Prostate gland (tissue), 2 donors: ENCODE data around the gene PER1. TPM values are rescaled to one million over a fixed set of nuclear protein-coding genes. Genes with fewer than 3 reads are reported as not detected.

ENCODE experiments used
- DNase-seq: peaks from one replicate; pipeline ENCODE4 v3.0.0-alpha.2; 2019; ENCODE audit warnings: low spot score
- H3K27ac ChIP-seq, 2 donors: fragments of 200-600 bp; sonication (generic); 2 replicates each; pipeline ENCODE4 v1.5.1; 2017 to 2019
- H3K27me3 ChIP-seq: fragments of 200-600 bp; sonication (generic); replicated peaks from 2 replicates; pipeline ENCODE4 v1.5.1; 2019; ENCODE audit not compliant: insufficient read depth
- H3K36me3 ChIP-seq, 2 donors: fragments of 200-600 bp; sonication (generic); 1 replicate in 1 of 2; 2 replicates in 1 of 2; pipeline versions ENCODE4 v1.5.1 to v1.8.1; 2017 to 2019
- H3K4me1 ChIP-seq: fragments of 200-600 bp; sonication (generic); replicated peaks from 2 replicates; pipeline ENCODE4 v1.5.1; 2019
- H3K4me3 ChIP-seq, 2 donors: fragments of 200-600 bp; sonication (generic); 2 replicates each; pipeline ENCODE4 v1.5.1; 2017 to 2019
- H3K9me3 ChIP-seq: fragments of 200-600 bp; sonication (generic); 2 replicates; pipeline ENCODE4 v1.5.1; 2017
- CTCF ChIP-seq, 4 experiments: fragments of 200-600 bp in 2 of 4; fragments of 450-650 bp in 2 of 4; sonication (generic) in 2 of 4; IDR thresholded peaks; 1 replicate in 3 of 4; 2 replicates in 1 of 4; pipeline ENCODE4 v1.5.1; 2016 to 2019; ENCODE audit warnings: antibody characterized with exemption in 4 of 4, mild to moderate bottlenecking in 2 of 4, moderate library complexity in 2 of 4
- POLR2A ChIP-seq: fragments of 450-650 bp; IDR thresholded peaks from one replicate; pipeline ENCODE4 v1.6.1; 2016; ENCODE audit warnings: antibody characterized with exemption, mild to moderate bottlenecking
- POLR2AphosphoS5 ChIP-seq: sonication (generic); formaldehyde crosslinking; IDR thresholded peaks from one replicate; pipeline ENCODE4 v1.6.1; 2017; ENCODE audit warnings: antibody characterized with exemption
- WGBS: methylation state at CpG from one replicate; pipeline ENCODE4 v1.1.5; 2018; 5-methylcytosine and 5-hydroxymethylcytosine counted together
- intact Hi-C: fragments of 100-400 bp; cut with DNase I; formaldehyde crosslinking; loops from one replicate; pipeline ENCODE4 v1.14.2; 2022
- microRNA counts, 2 donors: library from miRNA; unstranded; fragments of <30 nt; microRNA quantifications; one replicate each; lab custom pipeline; 2016 to 2017
- microRNA-seq: library from miRNA; unstranded; fragments of <30 nt; microRNA quantifications from one replicate; pipeline ENCODE4, GENCODE V29; 2016
- total RNA-seq, 2 donors: library from RNA; depleted of rRNA; stranded (reverse); fragments of >200 nt; gene quantifications; one replicate each; pipeline ENCODE4 v1.1.0, GENCODE V29; 2016

Gene PER1
- total RNA-seq, 2 donors from 2014 or later: 119 to 142 TPM

GRCh38 chr17:8091033-8091687, 61.0 kb downstream of the PER1 start:
- Histone ChIP-seq H3K27ac (no peak overlapping the region), H3K9me3 (no peaks in the 10 kb centered on the region), H3K27me3 (no peaks in the 10 kb centered on the region), H3K4me3 (no peak overlapping the region), H3K36me3 (no peaks in the 10 kb centered on the region), H3K4me1 (no peaks in the 10 kb centered on the region)
- 42% methylated on average over 9 of the region's 9 CpGs for WGBS
- intact Hi-C loops: no loop called here
- TF ChIP-seq POLR2A: no peak
- no peak for TF ChIP-seq POLR2AphosphoS5
- TF ChIP-seq CTCF (IDR thresholded peaks at IDR 0.05): no peak
- no peak for DNase-seq

MicroRNA genes within 50 kb of the gene (microRNA counts, 767-probe panel; counts per million panel counts)
- microRNA hsa-miR-4521 (lab: Ali Mortazavi, UCI): 431 to 927 counts per million in 2 donors

Small RNA genes within 50 kb of the gene (microRNA-seq; reads per million reads assigned to microRNA genes)
- gene MIR4521 (0.67 reads per million), gene MIR6883 (0.67 reads per million)

Other genes with a start within 250 kb of the PER1 start
- 10 to 100 TPM in 1 of 2 donors, 1 to 10 TPM in 1; 7.8 to 32.4 TPM for gene RNF227, start 236.1 kb downstream of the PER1 start, total RNA-seq
- 1 to 10 TPM; 1.2 to 4.5 TPM for gene KCNAB3, start 222.5 kb downstream of the PER1 start, total RNA-seq
- 10 to 100 TPM; 57.9 to 70.9 TPM for gene TRAPPC1, start 220.5 kb downstream of the PER1 start, total RNA-seq
- 10 to 100 TPM; 25.2 to 42.0 TPM for gene CNTROB, start 220.2 kb downstream of the PER1 start, total RNA-seq
- 1 to 10 TPM in 1 of 2 donors, not detected in 1; 1.8 TPM for gene GUCY2D, start 149.8 kb downstream of the PER1 start, total RNA-seq
- gene ALOX15B, start 113.3 kb downstream of the PER1 start, total RNA-seq: 100 to 1,000 TPM in 1 of 2 donors, 10 to 100 TPM in 1; 52.1 to 108 TPM
- under 1 TPM; 0.18 to 0.40 TPM for gene ALOX12B, start 64.7 kb downstream of the PER1 start, total RNA-seq
- 1 to 10 TPM in 1 of 2 donors, not detected in 1; 2.4 TPM for gene ALOXE3, start 33.9 kb downstream of the PER1 start, total RNA-seq
- gene HES7, start 28.3 kb downstream of the PER1 start, total RNA-seq: under 1 TPM in 1 of 2 donors, not detected in 1; 0.34 TPM
- 10 to 100 TPM; 34.2 to 65.2 TPM for gene VAMP2, start 10.5 kb upstream of the PER1 start, total RNA-seq
- 10 to 100 TPM in 1 of 2 donors, 1 to 10 TPM in 1; 8.6 to 13.9 TPM for gene TMEM107, start 24.0 kb upstream of the PER1 start, total RNA-seq
- gene BORCS6, start 37.8 kb upstream of the PER1 start, total RNA-seq: 10 to 100 TPM in 1 of 2 donors, 1 to 10 TPM in 1; 9.6 to 19.1 TPM
- gene AURKB, start 58.2 kb upstream of the PER1 start, total RNA-seq: 1 to 10 TPM; 2.1 to 6.6 TPM
- 10 to 100 TPM; 20.1 to 31.7 TPM for gene CTC1, start 95.7 kb upstream of the PER1 start, total RNA-seq
- 10 to 100 TPM; 17.0 to 29.0 TPM for gene PFAS, start 96.9 kb upstream of the PER1 start, total RNA-seq
- 10 to 100 TPM; 29.5 to 30.1 TPM for gene RANGRF, start 136.3 kb upstream of the PER1 start, total RNA-seq
- gene SLC25A35, start 143.0 kb upstream of the PER1 start, total RNA-seq: 1 to 10 TPM; 4.5 to 5.2 TPM
- 1 to 10 TPM; 2.6 to 4.4 TPM for gene ARHGEF15, start 157.8 kb upstream of the PER1 start, total RNA-seq
- gene ODF4, start 187.4 kb upstream of the PER1 start, total RNA-seq: not detected
- gene RPL26, start 230.8 kb upstream of the PER1 start, total RNA-seq: 1,000 to 10,000 TPM; 1,762 to 3,819 TPM
- gene RNF222, start 245.4 kb upstream of the PER1 start, total RNA-seq: not detected